Non-pigmented ciliary epithelial cell (primary cell): Measurements from ENCODE around the gene HPS4.
"Not testable (repeated sequence)": the region's sequence is repeated elsewhere in the genome, so short reads cannot be mapped to it uniquely, and the experiment has no call there.

Experiments used
- DNase-seq: peaks from one replicate; pipeline ENCODE4 v3.0.0-alpha.2; 2010; ENCODE audit warnings: low read depth

Gene HPS4

DNA sequence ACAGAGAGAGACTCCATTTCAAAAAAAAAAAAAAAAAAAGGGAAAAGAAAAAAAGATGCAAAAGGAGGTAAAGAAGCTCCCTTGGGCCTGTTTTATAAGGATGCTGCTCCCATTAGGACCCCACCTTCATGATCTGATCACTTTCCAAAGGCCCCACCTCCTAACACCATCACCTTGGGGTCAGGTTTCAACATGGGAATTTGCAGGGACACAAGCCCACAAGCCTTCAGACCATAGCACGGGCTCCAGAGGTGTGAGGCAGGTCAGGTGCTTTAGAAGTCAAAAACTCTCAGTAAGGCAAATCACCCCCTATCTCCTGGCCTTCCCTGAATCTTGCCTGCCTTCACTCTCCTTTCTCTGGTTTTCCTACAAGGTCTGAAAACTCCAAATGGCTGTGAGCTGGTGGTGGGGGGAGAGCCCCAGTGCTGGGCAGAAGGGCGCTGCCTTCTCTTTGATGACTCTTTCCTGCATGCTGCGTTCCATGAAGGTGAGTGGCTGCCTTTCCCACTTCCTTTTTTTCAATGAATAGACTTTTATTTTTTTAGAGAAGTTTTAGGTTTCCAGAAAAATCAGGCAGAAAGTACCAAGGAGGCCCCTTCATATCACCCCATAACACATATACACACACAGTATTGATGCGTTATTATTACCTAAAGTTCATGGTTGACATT is 41.4 kb downstream of the HPS4 start:
- no peak for DNase-seq

DNA sequence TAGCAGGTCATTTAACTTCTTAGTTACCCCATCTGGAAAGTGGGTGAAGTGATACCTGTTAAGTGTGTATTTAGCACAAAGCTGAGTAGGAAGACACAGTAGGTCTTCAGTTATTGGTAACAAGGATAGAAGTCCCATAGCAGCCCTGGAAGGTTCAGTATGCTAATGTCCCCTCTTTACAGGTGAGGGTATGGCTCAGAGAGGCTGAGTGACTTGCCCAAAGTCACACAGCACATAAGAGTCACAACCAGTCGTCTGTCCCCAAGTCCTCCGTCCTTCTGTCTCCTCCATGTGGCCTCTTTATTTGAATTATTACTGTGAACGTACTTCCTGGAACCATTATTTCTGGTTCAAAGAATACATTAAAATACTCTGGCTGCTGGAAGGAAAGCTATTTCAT is 44.0 kb downstream of the HPS4 start:
- no peak for DNase-seq

DNA sequence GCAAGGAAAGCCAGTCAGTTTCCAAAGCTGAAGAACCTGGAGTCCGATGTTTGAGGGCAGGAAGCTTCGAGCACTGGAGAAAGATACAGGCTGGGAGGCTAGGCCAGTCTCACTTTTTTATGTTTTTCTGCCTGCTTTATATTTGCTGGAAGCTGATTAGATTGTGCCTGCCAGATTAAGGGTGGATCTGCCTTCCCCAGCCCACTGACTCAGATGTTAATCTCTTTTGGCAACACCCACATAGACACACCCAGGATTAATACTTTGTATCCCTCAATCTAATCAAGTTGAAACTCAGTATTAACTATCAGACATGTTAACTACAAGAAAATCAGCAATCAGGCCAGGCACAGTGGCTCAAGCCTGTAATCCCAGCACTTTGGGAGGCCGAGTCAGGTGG is 44.8 kb downstream of the HPS4 start:
- DNase-seq = not testable (repeated sequence)

DNA sequence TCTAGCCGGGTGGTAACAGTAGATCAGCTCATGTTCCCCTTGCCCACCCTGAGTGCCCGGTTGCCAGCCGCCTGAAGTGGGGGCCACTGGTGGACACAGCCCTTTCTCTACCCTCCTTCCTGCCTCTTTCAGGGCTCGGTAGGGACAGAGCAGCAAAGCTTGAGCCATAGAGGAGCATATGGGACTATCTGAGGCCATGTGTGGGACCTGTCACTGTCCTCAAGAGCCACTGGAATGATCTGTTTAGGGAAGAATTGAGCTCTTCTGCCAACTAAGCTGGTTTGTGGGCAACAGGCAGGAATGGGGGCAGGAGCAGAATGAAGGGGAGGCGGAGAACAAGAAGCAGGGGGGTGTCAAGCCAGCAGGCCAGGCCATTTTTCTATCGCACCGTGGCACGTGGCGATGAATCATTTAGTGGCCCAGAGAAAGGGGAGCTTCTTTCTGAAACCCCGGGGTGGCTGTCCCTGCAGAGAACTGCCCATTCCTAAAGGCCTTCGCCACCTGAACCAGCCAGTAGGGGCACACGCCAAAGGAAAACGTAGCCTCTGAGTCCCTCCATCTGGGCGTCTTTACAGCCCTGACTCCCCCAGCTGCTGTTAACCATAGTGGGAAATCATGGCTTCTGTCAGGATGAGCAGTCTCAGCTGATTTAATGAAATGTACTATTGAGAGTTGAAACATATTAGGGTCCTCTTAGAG is 45.7 kb downstream of the HPS4 start:
- DNase-seq = no peak

DNA sequence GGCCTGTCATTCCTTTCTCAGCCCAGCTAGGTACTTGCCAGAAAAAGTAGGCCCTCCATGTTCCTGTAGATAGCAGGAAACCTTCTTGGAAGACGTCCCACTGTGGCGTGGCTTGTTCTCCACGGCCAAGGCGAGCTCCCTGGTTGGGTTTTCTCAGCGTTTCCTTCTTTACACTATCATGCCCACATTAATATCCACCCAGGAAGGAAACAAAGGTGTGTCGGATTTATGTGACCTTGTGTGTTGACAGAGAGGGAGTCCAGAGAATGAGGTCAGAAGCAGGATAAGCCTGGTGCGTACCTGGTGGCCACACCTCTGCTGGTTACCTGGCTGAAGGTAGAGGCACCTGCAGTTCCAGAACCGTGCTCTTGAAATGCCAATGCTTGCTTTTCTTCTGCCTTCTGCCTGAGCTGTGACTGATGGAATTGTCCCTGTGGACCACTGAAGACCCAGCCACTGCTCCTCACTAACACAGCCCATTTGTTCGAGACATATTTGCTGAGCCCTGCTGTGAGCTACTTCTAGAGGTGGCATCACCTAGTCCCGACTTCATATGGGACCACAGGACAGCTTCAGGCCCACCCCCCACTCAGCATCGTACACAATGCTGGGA is 46.6 kb downstream of the HPS4 start:
- DNase-seq = no peak

DNA sequence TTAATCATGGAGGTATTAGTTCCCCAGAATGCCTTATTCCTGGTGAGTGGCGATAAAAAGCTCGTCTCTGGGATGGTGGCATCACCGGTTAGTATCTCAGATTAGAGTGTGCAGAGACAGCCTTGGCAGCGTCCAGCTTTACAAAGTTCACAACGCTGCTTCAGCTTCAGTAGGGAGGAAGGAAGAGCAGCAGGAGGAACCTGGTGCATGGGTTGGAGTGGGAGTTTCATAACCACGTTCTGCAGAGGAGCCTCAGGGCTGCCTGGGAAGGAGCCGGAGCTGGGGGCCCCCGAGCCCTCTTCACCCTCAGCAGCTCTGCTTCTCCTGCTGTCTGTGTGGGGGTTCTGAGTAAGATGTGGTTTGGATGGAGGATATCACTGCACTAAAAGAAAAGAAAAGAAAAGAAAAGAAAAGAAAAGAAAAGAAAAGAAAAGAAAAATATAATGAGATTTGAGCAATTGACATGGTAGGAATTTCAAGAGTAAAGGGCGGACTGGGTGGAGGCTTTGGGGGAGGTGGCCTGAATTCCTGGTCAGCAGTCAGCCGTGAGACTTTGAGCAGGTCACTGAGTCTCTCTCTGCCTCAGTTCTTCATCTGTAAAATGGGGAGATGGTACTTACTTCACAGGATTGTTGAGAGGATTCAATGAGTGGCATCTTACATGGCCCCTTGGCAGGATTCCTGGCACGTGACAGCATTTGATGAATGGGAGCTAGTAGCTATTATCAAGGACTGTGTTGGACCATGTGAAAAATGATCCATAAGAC is 48.1 kb downstream of the HPS4 start:
- no peak for DNase-seq

DNA sequence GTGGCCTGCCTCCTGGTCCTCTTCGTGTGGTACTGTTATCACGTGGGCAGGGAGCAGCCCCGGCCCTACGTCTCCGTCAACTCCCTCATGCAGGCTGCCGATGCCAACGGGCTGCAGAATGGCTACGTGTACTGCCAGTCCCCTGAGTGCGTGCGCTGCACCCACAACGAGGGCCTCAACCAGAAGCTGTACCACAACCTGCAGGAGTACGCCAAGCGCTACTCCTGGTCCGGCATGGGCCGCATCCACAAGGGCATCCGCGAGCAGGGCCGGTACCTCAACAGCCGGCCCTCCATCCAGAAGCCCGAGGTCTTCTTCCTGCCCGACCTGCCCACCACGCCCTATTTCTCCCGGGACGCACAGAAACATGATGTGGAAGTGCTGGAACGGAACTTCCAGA is 49.8 kb downstream of the HPS4 start:
- DNase-seq = no peak

DNA sequence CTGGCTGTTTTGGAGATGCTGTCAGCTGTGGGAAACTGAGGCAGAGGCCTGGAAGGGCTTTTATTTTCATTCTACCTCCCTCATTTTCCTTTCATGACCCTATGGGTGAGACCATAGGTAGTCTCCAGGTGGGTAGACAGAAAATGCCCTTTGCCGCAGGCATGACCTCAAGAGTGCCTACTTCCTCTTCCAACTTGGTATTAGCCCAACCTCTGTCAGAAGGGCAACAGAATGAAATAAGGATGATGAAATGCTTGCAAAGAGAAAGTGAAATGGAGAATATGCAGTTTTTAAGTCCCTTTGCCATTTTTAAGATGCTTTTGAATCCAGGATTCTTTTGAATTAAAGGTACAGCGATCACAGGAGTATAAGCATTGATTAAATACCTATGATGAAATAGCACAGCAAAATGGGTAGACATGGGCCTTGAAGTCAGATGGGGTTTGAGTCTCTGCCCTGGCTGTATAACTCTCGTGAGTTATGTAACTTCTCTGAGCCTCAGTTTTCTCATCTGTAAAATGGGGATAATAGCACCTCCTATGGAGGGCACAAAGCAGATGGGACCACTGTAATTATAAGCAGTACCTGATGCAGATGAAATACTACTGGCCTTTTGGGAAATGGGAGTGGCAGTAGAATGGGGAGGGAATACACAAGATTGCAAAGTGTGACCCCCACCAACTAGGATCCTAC is 50.8 kb downstream of the HPS4 start:
- DNase-seq = no peak

DNA sequence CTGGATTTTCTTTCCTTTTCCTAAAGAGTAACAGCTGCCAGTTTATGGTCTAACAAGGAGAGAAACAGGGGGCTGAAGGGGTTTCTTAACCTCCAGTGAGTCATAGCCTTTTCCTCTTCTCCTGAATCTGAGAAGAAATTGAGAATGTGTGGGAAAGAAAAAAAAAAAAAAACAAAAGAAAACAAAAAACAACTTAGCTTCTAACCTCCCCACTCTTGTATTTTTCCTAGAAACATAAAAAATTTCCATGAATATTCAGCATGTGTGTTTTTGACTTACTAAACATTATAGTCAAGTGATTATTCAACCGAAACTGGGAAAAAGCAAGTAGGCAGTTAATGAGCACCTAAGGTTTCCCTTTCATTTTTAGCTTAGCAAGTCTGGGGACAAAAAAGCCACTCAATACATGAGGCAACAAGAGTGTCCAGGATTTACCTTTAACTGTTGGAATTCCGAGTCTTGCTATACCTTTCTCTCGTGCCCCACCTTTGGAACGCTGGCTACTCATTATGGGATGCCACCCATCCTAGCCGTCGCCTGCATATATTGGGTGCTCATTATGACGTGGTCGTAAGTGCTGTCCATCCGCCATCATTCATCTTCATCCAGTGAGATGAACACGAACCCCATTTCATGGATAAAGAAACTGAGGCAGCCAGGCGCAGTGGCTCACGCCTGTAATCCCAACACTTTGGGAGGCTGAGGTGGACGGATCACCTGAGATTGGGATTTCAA is 52.2 kb downstream of the HPS4 start:
- no peak for DNase-seq

DNA sequence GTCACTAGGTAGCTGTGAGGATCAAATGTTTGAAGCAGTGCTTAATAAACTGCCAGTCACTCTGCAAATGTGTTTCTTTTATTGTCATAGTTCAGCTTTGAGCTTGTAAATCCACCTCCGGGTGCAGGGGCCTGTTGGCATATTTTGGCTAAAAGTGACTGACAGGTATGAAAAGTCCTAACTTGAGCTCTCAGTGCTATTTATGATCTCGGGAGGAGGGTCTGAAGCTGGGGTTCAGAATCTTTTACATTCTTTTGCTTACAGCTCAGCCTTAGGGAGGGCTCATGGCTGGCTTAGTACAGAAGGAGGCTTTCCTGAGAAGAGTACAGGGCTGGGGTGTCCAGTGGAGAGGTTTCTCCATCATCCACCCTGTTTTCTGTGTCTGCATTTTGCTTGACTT is 53.0 kb downstream of the HPS4 start:
- DNase-seq = no peak

DNA sequence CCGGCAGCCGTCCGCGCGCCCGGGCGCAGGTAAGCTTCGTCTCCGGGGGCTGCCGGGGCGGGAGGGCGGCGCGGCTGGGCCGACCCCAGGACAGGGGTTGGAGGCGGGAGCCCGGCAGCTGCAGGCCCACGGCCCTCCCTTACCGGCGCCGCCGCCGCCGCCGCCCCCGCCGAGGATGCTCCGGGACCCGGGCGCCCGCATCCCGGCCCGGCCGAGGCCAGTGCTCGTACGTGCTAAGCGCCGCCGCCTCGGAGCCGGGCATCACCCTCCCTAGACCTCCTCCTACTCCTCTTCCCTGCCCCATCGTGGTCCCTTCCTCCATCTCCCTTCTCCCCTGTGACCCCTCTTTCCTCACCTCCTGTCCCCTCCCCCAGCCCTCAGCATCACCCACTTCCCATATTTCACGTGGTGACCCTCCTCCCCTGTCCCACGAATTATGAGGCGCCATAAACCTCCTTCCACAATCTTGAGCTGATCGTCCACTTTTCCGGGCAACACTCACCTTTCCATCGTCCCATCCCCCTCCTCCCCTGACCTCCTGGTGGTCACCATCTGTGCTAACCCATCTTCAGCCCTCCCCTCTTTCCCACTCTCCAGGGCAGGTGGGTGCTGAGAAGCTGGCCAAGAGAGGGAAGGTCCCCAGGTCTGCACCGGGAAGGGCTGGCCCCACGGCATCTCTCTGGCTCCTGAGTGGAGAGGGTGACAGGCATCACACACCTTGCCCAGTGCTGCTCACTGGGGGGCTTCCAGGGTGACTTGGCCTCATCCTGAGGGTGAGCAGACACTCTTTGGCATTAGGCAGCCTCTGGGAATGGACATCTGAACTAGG is 53.9 kb downstream of the HPS4 start:
- DNase-seq = no peak

DNA sequence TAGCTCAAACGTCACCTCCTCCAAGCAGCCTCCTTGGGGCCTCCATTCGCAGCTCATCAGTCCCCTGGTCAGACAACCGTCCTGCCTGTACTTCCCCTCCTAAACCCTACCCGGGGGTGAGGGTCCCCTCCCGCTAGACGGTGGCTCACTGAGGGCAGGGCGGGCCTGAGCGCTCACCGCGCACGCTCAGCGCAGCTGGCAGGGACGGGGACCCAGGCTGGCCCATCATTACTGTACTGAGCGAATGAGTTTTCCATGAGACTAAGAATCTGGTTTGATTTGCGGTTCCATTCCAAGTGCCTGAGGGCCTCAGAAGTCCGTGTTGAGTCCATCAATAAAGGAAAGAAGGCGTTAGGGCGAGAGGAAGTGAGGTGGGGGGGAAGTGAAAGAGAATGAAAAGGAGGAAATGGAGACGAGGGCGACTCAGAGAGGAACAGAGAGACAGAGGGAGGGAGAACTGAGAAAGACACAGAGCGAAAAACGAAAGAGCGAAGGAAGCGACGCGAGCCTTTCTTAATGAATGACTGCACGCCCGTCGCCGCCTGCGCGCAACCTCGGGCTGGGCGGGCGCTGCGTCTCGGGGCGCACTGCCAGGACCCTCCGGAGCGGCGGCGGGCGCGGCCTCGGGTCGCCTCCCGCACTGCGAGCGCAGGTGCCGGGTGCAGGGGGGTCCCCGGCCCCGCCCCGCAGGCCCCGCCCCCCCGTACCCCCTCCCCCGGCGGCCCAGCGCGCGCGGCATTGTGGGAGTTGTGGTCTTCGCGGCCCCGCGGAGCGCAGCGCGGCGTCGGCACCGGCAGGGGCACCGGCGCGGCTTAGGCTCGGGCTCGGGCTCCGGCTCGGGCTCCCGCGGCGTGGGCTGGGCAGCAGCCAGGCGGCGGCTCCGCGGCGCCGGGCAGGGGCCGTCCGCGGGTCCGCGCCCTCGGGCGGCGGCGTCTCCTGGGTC is 54.8 kb downstream of the HPS4 start, which contains the start of gene ASPHD2:
TSS of gene ASPHD2 (plus strand) at position 746 of the 943 bp plus-strand sequence. CDS start 4,356 bp downstream, outside the sequence.
- peak; percentile 11 for DNase-seq

DNA sequence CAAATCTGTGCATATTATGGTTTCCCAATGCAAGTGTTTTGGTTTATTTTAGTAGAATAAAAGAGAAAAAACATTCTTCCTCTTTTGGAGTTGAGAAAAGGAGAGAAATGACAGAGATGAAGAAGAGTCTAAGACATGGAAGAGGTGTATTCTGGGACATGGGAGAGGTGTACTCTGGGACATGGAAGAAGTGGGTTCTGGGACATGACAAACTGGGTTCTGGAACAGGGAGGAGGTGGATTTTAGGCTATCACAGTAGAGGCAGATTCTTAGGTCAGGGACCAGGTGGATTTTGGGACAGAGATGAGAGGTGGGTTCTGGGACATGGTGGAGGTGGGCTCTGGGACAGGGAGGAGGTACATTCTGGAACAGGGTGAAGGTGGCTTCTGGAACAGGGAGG is 56.7 kb downstream of the HPS4 start:
- DNase-seq = no peak

DNA sequence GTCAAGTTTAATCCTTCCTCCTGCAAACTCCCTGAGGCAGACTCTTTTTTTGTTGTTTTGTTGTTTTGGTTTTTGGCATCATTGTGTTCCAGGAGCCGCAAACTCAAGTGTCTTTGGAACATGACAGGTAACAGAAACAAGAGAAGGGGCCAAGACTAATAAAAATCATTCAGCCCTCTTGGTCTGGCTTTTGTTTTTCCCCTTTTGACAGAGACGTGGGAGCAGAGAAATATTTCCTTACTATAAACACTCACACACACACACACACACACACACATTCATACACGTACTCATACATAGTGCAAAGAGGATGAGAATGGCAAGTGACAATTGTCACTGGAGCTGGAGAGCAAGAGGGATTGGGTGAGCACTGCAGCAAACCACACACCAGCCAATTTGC is 65.0 kb downstream of the HPS4 start:
- no peak for DNase-seq

DNA sequence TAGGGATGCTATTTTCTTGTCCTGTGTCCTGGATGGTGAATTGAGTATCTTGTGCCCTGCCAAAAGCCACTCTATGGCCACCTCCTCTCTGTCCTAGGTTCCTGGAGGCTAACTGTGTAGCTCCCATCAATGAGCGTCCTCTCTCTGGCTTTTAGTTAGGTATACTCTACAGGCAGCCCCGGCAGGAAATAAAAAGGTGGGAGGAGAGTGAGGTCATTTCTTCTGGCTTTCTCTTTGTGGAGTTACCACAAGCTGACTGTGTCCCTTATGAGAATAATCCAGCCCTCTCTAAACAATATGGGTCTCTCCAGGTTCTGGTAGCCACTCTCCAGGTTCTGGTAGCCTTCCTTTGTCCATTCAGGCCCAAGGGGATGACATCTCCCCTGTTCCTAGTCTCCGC is 66.2 kb downstream of the HPS4 start:
- DNase-seq = no peak

DNA sequence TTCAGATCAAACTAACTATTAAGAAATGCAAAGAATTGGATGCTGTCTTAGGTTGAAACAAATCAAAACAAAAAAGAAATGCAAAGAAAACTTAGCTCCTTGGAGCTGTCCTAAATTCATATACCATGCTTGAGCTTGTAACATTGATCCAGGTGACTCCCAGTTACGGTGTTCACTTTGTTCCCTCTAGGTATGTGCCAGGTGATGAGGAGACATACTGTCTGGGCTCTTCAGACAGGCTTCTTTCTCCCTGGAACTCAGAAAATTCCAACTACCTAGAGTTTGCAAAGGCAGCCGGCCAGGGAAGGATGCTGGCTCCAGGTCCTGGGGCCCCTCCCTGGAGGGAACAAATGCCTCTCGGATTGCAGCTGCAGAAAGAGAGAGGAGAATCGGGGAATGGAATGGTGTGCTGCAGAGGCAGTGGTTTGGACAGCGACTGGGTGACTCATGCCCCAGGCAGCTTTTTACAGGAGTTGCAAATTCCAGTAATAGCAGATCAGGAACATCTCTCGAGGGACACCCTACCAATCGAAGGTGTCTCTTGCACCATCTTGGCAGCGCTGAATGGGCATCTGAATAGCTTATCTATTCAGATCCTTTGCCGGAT is 66.8 kb downstream of the HPS4 start:
- peak; percentile 34 for DNase-seq

DNA sequence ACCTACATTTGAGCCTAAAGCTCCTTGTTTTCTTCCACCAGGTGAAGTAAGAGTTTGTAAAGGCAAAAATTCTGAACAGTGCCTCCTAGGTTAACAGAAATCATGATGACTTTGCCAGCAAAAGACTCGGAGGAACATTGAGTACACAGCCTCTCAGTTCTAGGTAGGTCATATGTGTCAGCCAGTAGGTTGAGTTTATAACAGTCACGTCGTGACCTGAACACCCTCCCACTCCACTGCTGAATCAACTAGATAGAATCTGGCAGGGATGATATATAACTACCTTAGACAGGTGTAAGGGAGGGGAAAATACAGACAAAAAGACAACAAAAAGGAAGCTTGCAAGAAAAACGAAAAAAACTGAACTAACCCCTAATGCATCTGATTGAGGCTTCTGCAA is 67.3 kb downstream of the HPS4 start:
- DNase-seq = no peak

DNA sequence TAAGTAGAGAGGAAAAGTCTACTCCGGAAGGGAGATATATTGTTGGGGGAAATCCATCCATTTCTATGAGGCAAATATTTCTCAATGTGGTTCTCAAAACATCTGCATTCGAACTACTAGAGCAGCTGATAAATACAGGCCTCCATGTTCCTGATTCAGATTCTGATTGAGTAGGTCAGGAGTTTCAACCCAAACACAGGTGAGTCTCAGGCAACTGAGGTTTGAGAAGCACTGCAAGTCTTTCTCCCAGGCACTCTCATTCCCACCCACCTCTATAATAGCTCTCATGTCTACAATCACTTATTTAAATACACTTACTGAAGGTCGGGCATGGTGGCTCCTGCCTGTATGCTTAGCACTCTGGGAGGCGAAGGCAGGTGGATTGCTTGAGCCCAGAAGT is 69.2 kb downstream of the HPS4 start:
- no peak for DNase-seq

DNA sequence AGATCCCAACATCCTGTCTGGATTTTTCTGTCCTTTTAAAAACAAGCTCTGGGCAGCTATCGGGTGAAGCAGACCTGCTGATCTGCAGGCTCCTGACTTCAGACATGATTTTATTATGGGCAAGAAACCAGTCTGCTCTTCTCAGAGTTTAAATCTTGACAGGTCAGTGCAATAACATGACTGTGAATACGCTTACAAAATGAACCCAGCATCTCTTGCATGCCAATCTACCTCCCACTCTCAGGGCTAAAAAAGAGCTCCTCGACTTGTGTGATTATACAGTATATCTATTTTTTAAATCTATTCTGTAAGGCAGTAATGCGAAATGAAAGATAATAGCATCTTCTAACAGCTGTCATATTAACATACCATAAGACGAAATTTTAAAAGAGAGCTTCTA is 73.2 kb downstream of the HPS4 start:
- DNase-seq = no peak
